Ovary (tissue), 9 donors: ENCODE results near the gene PRPSAP1. TPM values are rescaled to one million over a fixed set of nuclear protein-coding genes. Genes with fewer than 3 reads are reported as not detected.
"Not testable (repeated sequence)": the region's sequence is repeated elsewhere in the genome, so short reads cannot be mapped to it uniquely, and the experiment has no call there.

Experiments used
- DNase-seq, 5 donors: peaks; one replicate each; pipeline ENCODE4 v3.0.0-alpha.2; 2019 to 2020
- H3K27ac ChIP-seq, 2 donors: fragments of 200-600 bp; one replicate each; pipeline versions ENCODE4 v1.5.1 to v1.8.0; 2019 to 2022
- H3K27me3 ChIP-seq: fragments of 200-600 bp; one replicate; pipeline ENCODE4 v1.8.0; 2022
- H3K36me3 ChIP-seq: fragments of 200-600 bp; sonication (generic); one replicate; pipeline ENCODE4 v1.5.1; 2019
- H3K4me1 ChIP-seq: one replicate; pipeline ENCODE4 v1.8.1; 2013; ENCODE audit warnings: mild to moderate bottlenecking, moderate library complexity; ENCODE audit not compliant: insufficient read depth
- H3K4me3 ChIP-seq: fragments of 200-600 bp; sonication (generic); one replicate; pipeline ENCODE4 v1.5.1; 2017
- H3K9me3 ChIP-seq, 2 donors: fragments of 200-600 bp in 1 of 2; sonication (generic) in 1 of 2; one replicate each; pipeline versions ENCODE4 v1.5.1 to v1.8.1; 2013 to 2019; ENCODE audit warnings: mild to moderate bottlenecking in 1 of 2, moderate library complexity in 1 of 2
- CTCF ChIP-seq, 3 donors: fragments of 450-650 bp in 2 of 3; fragments of 200-600 bp in 1 of 3; IDR thresholded peaks; one replicate each; pipeline versions ENCODE4 v1.5.1 to v1.8.0; 2016 to 2022; ENCODE audit warnings: antibody characterized with exemption in 3 of 3, mild to moderate bottlenecking in 1 of 3
- EP300 ChIP-seq: sonication (generic); formaldehyde crosslinking; IDR thresholded peaks from one replicate; pipeline ENCODE4 v1.6.1; 2017; ENCODE audit warnings: antibody characterized with exemption
- POLR2A ChIP-seq: fragments of 450-650 bp; IDR thresholded peaks from one replicate; pipeline ENCODE4 v1.6.1; 2017; ENCODE audit warnings: antibody characterized with exemption, mild to moderate bottlenecking, moderate library complexity
- WGBS, 3 donors: extraction: QIAGEN DNeasy Blood & Tissue Kit in 1 of 3; methylation state at CpG; one replicate each; pipeline versions ENCODE4 v1.1.5 to v1.1.7; 2013 to 2017; 5-methylcytosine and 5-hydroxymethylcytosine counted together
- intact Hi-C, 4 donors: fragments of 100-400 bp; cut with DNase I; formaldehyde crosslinking; loops; one replicate each; pipeline versions ENCODE4 v1.11.0 to v1.15.1; 2022 to 2023
- polyA plus RNA-seq, 2 donors: library from polyadenylated mRNA; stranded (reverse); fragments of 200-250 nt in 1 of 2; fragments of 350-450 nt in 1 of 2; fragmentation: Illumina TruSeq in 1 of 2; extraction: RNeasy Lipid Tissue Mini Kit (QIAGEN cat#74804) in 1 of 2; gene quantifications; one replicate each; pipeline ENCODE4 v1.2.3, GENCODE V29; 2013 to 2014
- total RNA-seq, 7 donors: library from RNA; depleted of rRNA in 2 of 7; stranded (reverse); fragments of >200 nt in 2 of 7; fragmentation: NEBNext Ultra II Directional in 3 of 7; extraction: Animal tissue kit (Norgen Biotek cat#: 25700) in 3 of 7; gene quantifications; one replicate each; pipeline versions ENCODE4 v1.1.0 to v1.2.4, GENCODE V29; 2016 to 2023
- donor health status: DM: no; HTN: no; CAD: no; lungs with moderate emphysema.
- donor health status: DM: no; HTN: no; CAD: no.
- donor health status: Bipolar disorder and iron deficiency.
- donor health status: DM: yes; HTN: yes; CAD: no.
- donor health status: DM: no; HTN: no; CAD: no.
- donor health status: DM: yes; HTN: yes; CAD: no.

PRPSAP1 gene
- total and polyA plus RNA-seq, 9 donors = 26.1 to 57.9 (median 44.5) TPM

GRCh38 chr17:76365256-76365903 lies 11.7 kb upstream of the PRPSAP1 start:
- H3K27me3 ChIP-seq = no peaks in the 10 kb centered on the region
- 46 to 65% (median 61%) methylated on average over 12 of the region's 12 CpGs for WGBS, 3 donors
- no peak for DNase-seq
- intact Hi-C loops = no loop called here
- no peaks in the 10 kb centered on the region for H3K4me1 ChIP-seq
- H3K27ac ChIP-seq = no peak overlapping the region
- H3K36me3 ChIP-seq = no peaks in the 10 kb centered on the region
- TF ChIP-seq EP300 (no peak), POLR2A (no peak), CTCF (IDR thresholded peaks at IDR 0.05) (no peak)
- H3K4me3 ChIP-seq = no peak overlapping the region
- no peaks in the 10 kb centered on the region for H3K9me3 ChIP-seq

GRCh38 chr17:76363107-76363842 lies 9.6 kb upstream of the PRPSAP1 start:
- H3K36me3 ChIP-seq = no peaks in the 10 kb centered on the region
- H3K4me3 ChIP-seq = no peak overlapping the region
- no peaks in the 10 kb centered on the region for H3K4me1 ChIP-seq
- H3K27me3 ChIP-seq = no peaks in the 10 kb centered on the region
- DNase-seq = no peak
- H3K9me3 ChIP-seq = no peaks in the 10 kb centered on the region
- TF ChIP-seq POLR2A (no peak), CTCF (IDR thresholded peaks at IDR 0.05) (no peak), EP300 (no peak)
- WGBS, 3 donors = 90 to 93% (median 90%) methylated on average over 11 of the region's 11 CpGs
- intact Hi-C loops = no loop called here
- no peak overlapping the region for H3K27ac ChIP-seq

GRCh38 chr17:76360461-76360860 lies 6.7 kb upstream of the PRPSAP1 start:
- Histone ChIP-seq H3K4me1 (no peaks in the 10 kb centered on the region), H3K27ac (peak overlapping the region in 1 of 2 donors; percentile 47), H3K36me3 (no peaks in the 10 kb centered on the region), H3K27me3 (no peaks in the 10 kb centered on the region), H3K4me3 (no peak overlapping the region), H3K9me3 (no peaks in the 10 kb centered on the region)
- WGBS, 3 donors = 55 to 70% (median 66%) methylated on average over 2 of the region's 2 CpGs
- DNase-seq = no peak
- TF ChIP-seq CTCF (IDR thresholded peaks at IDR 0.05) (no peak), EP300 (no peak), POLR2A (no peak)
- intact Hi-C loops = no loop called here

GRCh38 chr17:76359776-76360175 lies 6.1 kb upstream of the PRPSAP1 start:
- H3K27me3 ChIP-seq, H3K9me3 ChIP-seq, H3K27ac ChIP-seq, H3K4me3 ChIP-seq, DNase-seq, intact Hi-C loops, H3K4me1 ChIP-seq, H3K36me3 ChIP-seq: not testable (repeated sequence)
- 85 to 93% (median 90%) methylated on average over 6 of the region's 6 CpGs for WGBS, 3 donors

GRCh38 chr17:76359375-76359774 lies 5.7 kb upstream of the PRPSAP1 start:
- TF ChIP-seq EP300 (no peak), CTCF (IDR thresholded peaks at IDR 0.05) (no peak), POLR2A (no peak)
- 84 to 87% (median 87%) methylated on average over 6 of the region's 6 CpGs for WGBS, 3 donors
- no peaks in the 10 kb centered on the region for H3K4me1 ChIP-seq
- H3K27me3 ChIP-seq = no peaks in the 10 kb centered on the region
- no peaks in the 10 kb centered on the region for H3K9me3 ChIP-seq
- no peak overlapping the region for H3K27ac ChIP-seq
- intact Hi-C loops = no loop called here
- no peaks in the 10 kb centered on the region for H3K36me3 ChIP-seq
- DNase-seq = no peak
- H3K4me3 ChIP-seq = no peak overlapping the region
